ENCODE results near the gene KIF6.

DNA sequence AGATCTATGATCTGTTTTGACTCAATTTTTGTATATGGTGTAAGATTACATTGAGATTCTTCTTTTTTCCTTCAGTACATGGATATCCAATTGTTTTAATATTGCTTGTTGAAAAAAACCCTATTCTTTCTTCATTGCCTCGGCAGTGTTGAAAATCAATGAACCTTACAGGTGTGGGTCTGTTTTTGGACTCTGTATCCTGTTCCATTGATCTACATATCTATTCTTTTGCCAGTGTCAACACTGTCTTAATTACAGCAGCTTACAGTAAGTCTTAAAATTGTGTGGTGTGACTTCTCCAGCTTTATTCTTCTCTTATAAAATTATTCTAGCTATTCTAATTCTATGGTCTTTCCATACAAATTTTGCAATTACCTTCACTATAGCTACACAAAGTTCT is 320.9 kb downstream of the KIF6 start:
- TF ChIP-seq CTCF (IDR thresholded peaks at IDR 0.05), result no peak
- TF ChIP-seq EZH2 (IDR thresholded peaks at IDR 0.05; ENCODE audit: borderline replicate concordance, insufficient read depth, low read depth, low read length, poor library complexity, severe bottlenecking), result no peak

All from B cell (primary cell).